Spinal cord (tissue), 10 donors: Measurements from ENCODE around the gene OR6J1. TPM values are rescaled to one million over a fixed set of nuclear protein-coding genes. Genes with fewer than 3 reads are reported as not detected.

Experiments used
- DNase-seq, 6 donors: peaks; one replicate each; pipeline versions ENCODE4 v3.0.0 to v3.0.0-alpha.2; 2013 to 2015; ENCODE audit warnings: low spot score in 6 of 6, low read depth in 4 of 6
- H3K27ac ChIP-seq: one replicate; pipeline ENCODE4 v1.5.1; 2013; ENCODE audit warnings: low read depth, low read length, control low read depth
- H3K27me3 ChIP-seq: one replicate; pipeline ENCODE4 v1.6.1; 2013; ENCODE audit warnings: low read length; ENCODE audit not compliant: control insufficient read depth, insufficient read depth
- H3K36me3 ChIP-seq: one replicate; pipeline ENCODE4 v1.6.1; 2013; ENCODE audit warnings: low read length; ENCODE audit not compliant: control insufficient read depth, insufficient read depth
- H3K4me1 ChIP-seq: one replicate; pipeline ENCODE4 v1.6.1; 2013; ENCODE audit warnings: low read length; ENCODE audit not compliant: control insufficient read depth, insufficient read depth
- H3K4me3 ChIP-seq: one replicate; pipeline ENCODE4 v1.5.1; 2013; ENCODE audit warnings: low read depth, low read length, control low read depth
- H3K9me3 ChIP-seq: one replicate; pipeline ENCODE4 v1.6.1; 2013; ENCODE audit warnings: low read length; ENCODE audit not compliant: control insufficient read depth, insufficient read depth
- WGBS: methylation state at CpG from one replicate; pipeline ENCODE4 v1.1.5; 2013; ENCODE audit warnings: missing lambda C conversion rate; ENCODE audit not compliant: insufficient coverage; 5-methylcytosine and 5-hydroxymethylcytosine counted together
- polyA plus RNA-seq, 2 donors: library from polyadenylated mRNA; unstranded; fragments of 120-200 nt; gene quantifications; one replicate each; pipeline ENCODE4 v1.2.1, GENCODE V29; 2013; ENCODE audit not compliant: insufficient read length in 2 of 2
- total RNA-seq, 2 donors: library from RNA; depleted of rRNA in 1 of 2; stranded (reverse); fragments of 120-200 nt in 1 of 2; fragments of >200 nt in 1 of 2; gene quantifications; one replicate each; pipeline versions ENCODE4 v1.2.3 to v1.2.4, GENCODE V29; 2013 to 2014
- donor health status: healthy.

OR6J1 gene
- total and polyA plus RNA-seq, 4 donors = 0.06 to 0.47 (median 0.43) TPM; not detected in 1

DNA sequence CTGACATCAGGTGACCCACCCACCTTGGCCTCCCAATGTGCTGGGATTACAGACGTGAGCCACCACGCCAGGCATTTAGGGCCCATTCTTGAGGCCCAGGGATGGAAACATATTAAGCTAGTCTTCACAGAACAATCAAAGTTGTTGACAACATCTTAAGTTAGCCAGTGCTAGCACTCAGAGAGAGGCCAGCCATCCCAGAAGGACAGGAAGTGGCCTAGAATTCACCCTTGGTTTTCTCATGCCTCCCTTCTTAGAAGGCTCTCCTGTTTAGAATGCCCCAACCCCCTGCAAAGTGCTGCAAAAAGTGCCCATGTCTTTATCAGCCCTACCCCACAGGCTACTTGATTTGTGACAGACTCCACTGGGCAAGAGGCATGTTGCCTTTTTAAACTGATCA, 12.1 kb upstream of the OR6J1 start:
- no peaks in the 10 kb centered on the region for H3K9me3 ChIP-seq
- H3K27ac ChIP-seq = no peak overlapping the region
- WGBS = 88% methylated on average over 2 of the region's 2 CpGs
- H3K36me3 ChIP-seq = no peaks in the 10 kb centered on the region
- no peak for DNase-seq
- H3K4me3 ChIP-seq = no peak overlapping the region
- H3K4me1 ChIP-seq = no peaks in the 10 kb centered on the region
- H3K27me3 ChIP-seq = no peaks in the 10 kb centered on the region

DNA sequence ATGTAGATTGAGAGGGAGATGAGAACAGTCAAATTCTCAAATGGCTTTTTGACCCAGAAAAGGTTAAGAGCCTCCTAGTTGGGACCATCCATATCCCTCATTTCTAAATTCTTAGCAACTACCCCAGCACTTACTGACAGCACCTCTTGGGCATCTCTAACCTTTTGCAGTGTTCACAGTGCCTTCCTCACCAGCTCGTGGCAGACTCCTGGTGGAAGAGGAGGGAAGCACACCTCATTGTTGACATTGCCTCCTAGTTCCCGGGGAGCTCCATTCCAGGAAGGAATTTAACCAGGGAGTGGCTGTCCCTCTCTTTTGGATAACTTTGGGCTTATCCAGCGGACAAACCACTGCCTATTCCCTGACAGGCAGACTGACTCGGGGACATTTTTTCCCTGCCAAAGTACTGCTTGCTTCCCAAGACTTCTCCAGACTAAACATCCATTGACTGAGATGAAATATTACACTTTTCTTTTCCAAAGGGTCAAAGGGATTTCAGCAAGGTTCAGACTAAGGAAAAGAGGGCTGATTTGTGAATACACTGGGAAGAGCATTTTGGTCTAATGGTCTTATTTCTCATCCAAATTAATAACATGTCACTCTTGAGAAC, 9.0 kb upstream of the OR6J1 start:
- Histone ChIP-seq H3K4me3 (no peak overlapping the region), H3K9me3 (no peaks in the 10 kb centered on the region), H3K4me1 (no peaks in the 10 kb centered on the region), H3K27me3 (no peaks in the 10 kb centered on the region), H3K36me3 (no peaks in the 10 kb centered on the region), H3K27ac (no peak overlapping the region)
- 5% methylated on average over 4 of the region's 4 CpGs for WGBS
- peak in 3 of 6 donors; percentile 6 to 54 (median 52) for DNase-seq

- H3K4me1 ChIP-seq = no peaks in the 10 kb centered on the region
- no CpG with 5 or more reads among the region's 2 CpGs for WGBS
- no peak overlapping the region for H3K27ac ChIP-seq
- no peak overlapping the region for H3K4me3 ChIP-seq
- H3K9me3 ChIP-seq = no peaks in the 10 kb centered on the region
- no peaks in the 10 kb centered on the region for H3K27me3 ChIP-seq
- H3K36me3 ChIP-seq = no peaks in the 10 kb centered on the region
- DNase-seq = no peak
Observed at GRCh38 chr14:22651586-22651985, 7.4 kb upstream of the OR6J1 start.

GRCh38 chr14:22650960-22651521, 6.9 kb upstream of the OR6J1 start:
- no peak for DNase-seq
- H3K36me3 ChIP-seq = no peaks in the 10 kb centered on the region
- H3K4me1 ChIP-seq = no peaks in the 10 kb centered on the region
- no peak overlapping the region for H3K27ac ChIP-seq
- 71% methylated on average over 1 of the region's 3 CpGs for WGBS
- H3K4me3 ChIP-seq = no peak overlapping the region
- no peaks in the 10 kb centered on the region for H3K27me3 ChIP-seq
- H3K9me3 ChIP-seq = no peaks in the 10 kb centered on the region

DNA sequence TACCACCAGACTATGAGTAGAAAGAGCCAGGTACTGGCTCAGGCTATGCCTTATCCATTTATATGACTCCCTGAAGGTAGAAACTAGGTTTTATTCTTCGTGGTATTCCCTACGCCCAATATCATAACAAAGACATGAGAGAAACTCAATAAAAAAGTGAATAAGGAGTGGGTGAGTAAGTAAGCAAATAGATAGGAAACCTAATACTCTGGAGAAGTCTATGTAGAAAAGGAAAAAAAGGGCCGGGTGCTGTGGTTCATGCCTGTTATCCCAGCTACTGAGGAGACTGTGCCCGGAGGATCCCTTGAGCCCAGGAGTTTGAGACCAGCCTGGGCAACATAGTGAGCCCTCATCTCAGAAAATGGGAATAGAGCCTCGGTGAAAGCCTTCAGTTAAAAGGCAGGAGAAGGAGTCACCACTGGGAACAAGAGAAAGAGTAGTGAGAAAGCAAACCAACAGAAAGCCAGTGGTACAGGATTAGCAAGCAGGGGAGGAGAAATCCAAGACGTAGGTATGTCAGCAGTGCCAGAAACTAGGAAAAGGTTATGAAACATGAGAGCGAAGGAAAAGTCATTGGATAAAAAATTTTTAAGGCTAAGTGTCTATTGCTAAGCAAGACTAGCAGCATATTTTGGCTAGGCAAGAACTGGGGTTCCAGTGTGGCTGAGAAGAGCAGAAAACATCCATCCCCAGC, 6.0 kb upstream of the OR6J1 start:
- WGBS = 79% methylated on average over 5 of the region's 7 CpGs
- Histone ChIP-seq H3K4me1 (no peaks in the 10 kb centered on the region), H3K4me3 (no peak overlapping the region), H3K27me3 (no peaks in the 10 kb centered on the region), H3K36me3 (no peaks in the 10 kb centered on the region), H3K9me3 (no peaks in the 10 kb centered on the region), H3K27ac (no peak overlapping the region)
- no peak for DNase-seq

DNA sequence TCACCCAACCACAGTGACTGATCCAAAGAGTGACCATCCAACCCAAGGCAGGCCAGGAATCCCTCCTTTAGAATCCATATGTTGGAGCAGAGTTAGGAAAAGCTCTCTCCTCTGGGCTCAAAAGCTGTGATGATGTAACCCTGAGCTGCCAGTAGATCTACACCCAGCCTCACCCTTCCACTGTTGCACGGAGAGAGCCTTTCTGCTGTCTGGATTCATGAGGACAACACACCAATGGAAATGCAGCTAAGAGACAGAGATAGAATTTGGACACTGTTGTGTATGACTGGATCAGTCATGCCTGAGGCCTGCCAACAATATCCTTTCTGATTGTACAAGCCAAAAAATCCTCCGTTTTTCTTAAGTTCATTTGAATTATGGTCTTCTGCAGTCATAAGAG, 4.4 kb upstream of the OR6J1 start:
- Histone ChIP-seq H3K9me3 (no peaks in the 10 kb centered on the region), H3K4me3 (no peak overlapping the region), H3K27me3 (no peaks in the 10 kb centered on the region), H3K27ac (no peak overlapping the region), H3K36me3 (no peaks in the 10 kb centered on the region), H3K4me1 (no peaks in the 10 kb centered on the region)
- DNase-seq = no peak
- no CpG with 5 or more reads among the region's 2 CpGs for WGBS

DNA sequence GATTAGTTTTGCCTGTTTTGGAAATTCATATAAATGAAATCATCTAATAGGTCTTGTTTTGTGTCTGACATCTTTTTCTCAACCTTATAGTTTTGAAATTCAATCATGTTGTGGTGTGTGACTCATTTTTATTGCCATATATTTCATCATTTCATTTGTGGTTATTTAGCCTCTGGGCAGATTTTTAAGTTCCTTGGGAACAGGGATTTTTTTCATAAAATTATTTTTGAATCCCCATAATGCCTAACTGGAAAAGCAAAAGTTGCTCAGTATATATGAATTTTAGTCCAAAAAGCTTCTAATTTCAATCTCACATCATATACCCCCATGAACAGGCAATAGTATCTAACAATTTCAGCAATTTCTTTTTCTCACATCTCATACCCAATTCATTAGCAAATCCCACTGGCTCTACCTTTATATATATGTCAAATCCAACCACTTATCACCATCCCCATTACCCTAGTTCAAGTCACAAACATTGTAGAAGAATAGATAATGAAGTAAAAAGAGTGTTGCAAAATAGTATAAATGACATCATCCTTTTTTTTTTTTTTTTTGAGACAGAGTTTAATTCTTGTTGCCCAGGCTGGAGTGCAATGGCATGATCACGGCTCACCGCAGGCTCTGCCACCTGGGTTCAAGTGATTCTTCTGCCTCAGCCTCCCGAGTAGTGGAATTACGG, 2.6 kb upstream of the OR6J1 start:
- no peak for DNase-seq
- no CpG with 5 or more reads among the region's 4 CpGs for WGBS
- no peak overlapping the region for H3K27ac ChIP-seq

DNA sequence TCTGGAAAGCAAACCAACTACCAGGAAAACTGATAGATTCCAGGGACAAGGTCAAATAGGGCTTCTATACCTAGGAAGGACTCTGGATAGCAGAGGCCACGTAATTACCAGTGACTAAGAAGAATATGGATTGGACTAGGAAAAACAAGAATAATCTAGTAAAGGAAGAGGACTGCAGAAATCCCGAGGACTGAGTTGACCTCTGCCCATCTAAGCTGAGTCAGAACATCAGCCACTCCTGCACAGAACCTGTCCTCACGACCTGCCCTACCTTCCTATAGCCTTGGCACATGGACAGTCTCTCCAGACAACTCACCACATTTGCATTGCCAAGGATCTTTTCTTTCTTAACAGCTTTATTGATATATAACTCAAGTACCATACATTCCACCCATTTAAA, 2.3 kb downstream of the OR6J1 start:
- no peak for DNase-seq
- Histone ChIP-seq H3K36me3 (no peaks in the 10 kb centered on the region), H3K9me3 (no peaks in the 10 kb centered on the region), H3K4me3 (no peak overlapping the region), H3K27ac (no peak overlapping the region), H3K4me1 (no peaks in the 10 kb centered on the region), H3K27me3 (no peaks in the 10 kb centered on the region)
- whole genome bisulfite sequencing = 72% methylated on average over 3 of the region's 3 CpGs

More for the DNA sequence above, 2.6 kb upstream of the OR6J1 start:
- Histone ChIP-seq H3K27me3 (no peaks in the 10 kb centered on the region), H3K4me3 (no peak overlapping the region), H3K9me3 (no peaks in the 10 kb centered on the region), H3K36me3 (no peaks in the 10 kb centered on the region), H3K4me1 (no peaks in the 10 kb centered on the region)

GRCh38 chr14:22640192-22640591, 4.0 kb downstream of the OR6J1 start:
- Histone ChIP-seq H3K27ac (no peak overlapping the region), H3K36me3 (no peaks in the 10 kb centered on the region), H3K4me3 (no peak overlapping the region), H3K27me3 (no peaks in the 10 kb centered on the region), H3K4me1 (no peaks in the 10 kb centered on the region), H3K9me3 (no peaks in the 10 kb centered on the region)
- no peak for DNase-seq
